PFSK-1 (cell line): ENCODE results near the gene SPTBN4.

Experiments
- POLR2AphosphoS5 ChIP-seq: IDR thresholded peaks from 2 replicates; pipeline ENCODE4 v1.6.1; 2012; ENCODE audit warnings: low read depth, mild to moderate bottlenecking, control low read depth, low read length, moderate library complexity
- REST ChIP-seq, 2 experiments: IDR thresholded peaks; 2 replicates each; pipeline versions ENCODE4 v1.6.1 to v1.8.0; 2011 to 2012; ENCODE audit warnings: low read depth in 2 of 2, low read length in 2 of 2, control low read depth in 1 of 2, inconsistent platforms in 1 of 2, mild to moderate bottlenecking in 1 of 2, moderate library complexity in 1 of 2; ENCODE audit not compliant: insufficient read depth in 1 of 2

DNA sequence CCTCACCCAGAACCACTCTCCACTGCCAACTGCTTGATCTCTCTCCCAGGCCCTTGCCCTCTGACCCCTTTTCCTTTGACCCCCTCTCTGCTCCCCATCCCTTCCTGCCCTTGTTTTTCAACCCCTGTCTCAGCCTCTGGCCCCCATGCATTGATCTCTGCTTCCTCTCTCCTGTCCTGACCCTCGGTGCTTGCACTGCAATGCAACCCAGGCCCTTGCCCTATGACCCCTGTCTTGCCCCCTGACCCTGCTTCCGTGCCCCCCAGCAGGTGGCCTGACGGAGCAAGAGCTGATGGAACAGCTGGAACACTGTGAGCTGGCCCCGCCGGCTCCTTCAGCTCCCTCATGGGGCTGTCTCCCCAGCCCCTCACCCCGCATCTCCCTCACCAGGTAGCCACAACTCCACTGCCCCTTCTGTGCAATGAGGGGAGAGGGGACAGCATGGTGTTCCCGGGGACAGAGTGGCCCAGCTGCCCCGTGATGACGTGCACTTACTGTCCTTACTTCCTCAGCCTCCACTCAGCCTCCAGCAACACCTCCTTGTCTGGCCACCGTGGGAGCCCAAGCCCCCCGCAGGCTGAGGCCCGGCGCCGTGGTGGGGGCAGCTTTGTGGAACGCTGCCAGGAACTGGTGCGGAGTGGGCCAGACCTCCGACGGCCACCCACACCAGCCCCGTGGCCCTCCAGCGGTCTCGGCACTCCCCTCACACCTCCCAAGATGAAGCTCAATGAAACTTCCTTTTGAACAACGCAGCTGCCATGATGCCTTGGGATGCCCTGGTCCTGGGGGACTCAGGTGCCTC is 123.9 kb downstream of the SPTBN4 start:
- TF ChIP-seq REST (IDR thresholded peaks at IDR 0.05; ENCODE audit: insufficient read depth in 1 of 2, low read depth in 2 of 2, low read length in 2 of 2), result no peak
- no peak for TF ChIP-seq POLR2AphosphoS5
